Thymus (tissue), 11 donors: ENCODE measurements around the gene RPL18A. TPM values are rescaled to one million over a fixed set of nuclear protein-coding genes. Genes with fewer than 3 reads are reported as not detected.

Experiments used
- DNase-seq, 9 donors: peaks; one replicate each; pipeline ENCODE4 v3.0.0-alpha.2; 2013; ENCODE audit warnings: low spot score in 9 of 9, low read depth in 6 of 9, missing footprints in 1 of 9
- H3K27ac ChIP-seq, 2 donors: one replicate each; pipeline ENCODE4 v1.5.1; 2013; ENCODE audit warnings: control low read depth in 1 of 2, low read depth in 1 of 2, low read length in 1 of 2, mild to moderate bottlenecking in 1 of 2, moderate library complexity in 1 of 2
- H3K27me3 ChIP-seq, 2 donors: one replicate each; pipeline ENCODE4 v1.5.1; 2013; ENCODE audit warnings: low read length in 1 of 2; ENCODE audit not compliant: control insufficient read depth in 2 of 2, insufficient read depth in 1 of 2
- H3K36me3 ChIP-seq, 2 donors: one replicate each; pipeline ENCODE4 v1.5.1; 2013; ENCODE audit warnings: low read length in 1 of 2, mild to moderate bottlenecking in 1 of 2, moderate library complexity in 1 of 2; ENCODE audit not compliant: control insufficient read depth in 2 of 2, insufficient read depth in 2 of 2
- H3K4me1 ChIP-seq, 2 donors: one replicate each; pipeline ENCODE4 v1.5.1; 2013; ENCODE audit warnings: low read length in 2 of 2; ENCODE audit not compliant: control insufficient read depth in 2 of 2, insufficient read depth in 2 of 2
- H3K4me3 ChIP-seq, 2 donors: one replicate each; pipeline ENCODE4 v1.5.1; 2013; ENCODE audit warnings: low read length in 2 of 2, control low read depth in 1 of 2, mild to moderate bottlenecking in 1 of 2
- H3K9me3 ChIP-seq, 2 donors: one replicate each; pipeline ENCODE4 v1.5.1; 2013; ENCODE audit warnings: low read length in 1 of 2, mild to moderate bottlenecking in 1 of 2; ENCODE audit not compliant: control insufficient read depth in 2 of 2, insufficient read depth in 1 of 2
- WGBS: extraction: QIAGEN DNeasy Blood & Tissue Kit; methylation state at CpG from one replicate; pipeline ENCODE4 v1.1.7; 2013; 5-methylcytosine and 5-hydroxymethylcytosine counted together
- polyA plus RNA-seq: library from polyadenylated mRNA; stranded (reverse); fragments of 200-250 nt; gene quantifications from one replicate; pipeline ENCODE4 v1.2.3, GENCODE V29; 2013
- total RNA-seq: library from RNA; stranded (reverse); fragments of 120-200 nt; gene quantifications from one replicate; pipeline ENCODE4 v1.2.4, GENCODE V29; 2013
- donor health status: healthy.

Gene RPL18A
- total and polyA plus RNA-seq, 2 donors, result 2,271 to 2,901 TPM

DNA sequence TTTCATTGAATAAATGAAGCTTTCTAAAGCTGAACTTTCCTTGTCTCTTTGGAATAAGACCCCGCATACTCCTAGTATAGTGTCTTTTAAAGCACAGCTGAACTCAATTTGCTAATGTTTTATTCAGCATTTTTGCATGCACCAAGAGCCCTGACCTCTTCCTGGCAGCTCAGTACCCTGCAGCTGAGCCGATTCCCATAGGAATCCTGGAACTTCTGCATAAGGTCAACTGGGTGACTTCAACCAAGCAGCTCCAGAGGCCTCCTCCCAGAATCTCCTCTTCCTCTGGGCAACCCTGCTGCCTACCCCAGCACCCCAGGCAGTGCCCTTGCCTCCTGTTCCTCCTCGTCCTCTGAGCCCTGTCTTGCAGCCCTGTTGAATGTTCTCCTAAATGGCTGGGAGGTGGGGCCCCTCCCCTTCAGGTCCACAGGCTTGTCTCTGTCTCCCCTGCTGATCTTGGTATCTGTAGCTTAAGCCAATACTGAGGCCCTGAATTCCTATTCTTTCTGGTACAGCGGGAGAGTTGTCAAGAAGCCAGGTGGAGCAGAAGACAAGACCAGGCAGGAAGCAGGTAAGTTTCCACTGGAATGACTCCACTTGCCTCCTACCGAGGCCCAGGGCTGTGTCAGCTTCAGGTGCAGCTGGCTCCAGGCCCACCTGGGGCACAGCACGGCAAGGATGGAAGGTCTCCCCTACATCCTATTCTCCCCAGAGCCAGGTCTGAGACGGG is 49.5 kb downstream of the RPL18A start:
- no peak overlapping the region for H3K27ac ChIP-seq
- no peaks in the 10 kb centered on the region for H3K36me3 ChIP-seq
- WGBS, result 75% methylated on average over 7 of the region's 7 CpGs
- H3K4me1 ChIP-seq, result no peaks in the 10 kb centered on the region
- no peaks in the 10 kb centered on the region for H3K27me3 ChIP-seq
- H3K9me3 ChIP-seq, result peaks cover 0 to 20% of the 10 kb centered on the region in 2 donors
- H3K4me3 ChIP-seq, result no peak overlapping the region
- DNase-seq, result no peak

DNA sequence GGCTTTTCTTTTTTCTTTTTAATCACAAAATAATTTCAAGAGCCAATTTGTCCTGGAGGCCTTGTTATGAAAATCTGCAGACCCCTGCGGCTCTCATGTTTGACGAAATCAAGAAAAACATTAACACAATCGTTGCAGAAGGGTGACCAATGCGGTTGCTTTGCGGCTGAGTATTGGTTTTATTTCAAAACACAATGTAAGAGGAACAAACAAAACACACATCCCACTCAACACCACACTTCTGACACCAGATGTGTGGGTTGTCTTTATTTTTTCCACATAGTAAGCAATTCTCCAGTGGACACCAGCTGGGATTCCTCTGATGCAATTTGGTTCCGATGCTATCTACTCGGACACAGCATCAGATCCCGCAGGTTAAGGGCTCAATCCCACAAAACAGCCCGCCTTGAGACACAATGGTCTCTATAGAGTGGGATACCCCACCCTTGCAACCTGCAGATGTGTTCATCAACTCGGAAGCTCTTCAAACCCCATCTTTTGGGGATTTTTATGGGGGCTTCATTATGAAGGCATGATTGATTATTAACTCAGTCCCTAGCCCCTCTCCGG is 51.2 kb downstream of the RPL18A start:
- Histone ChIP-seq H3K27ac (no peak overlapping the region), H3K4me1 (no peaks in the 10 kb centered on the region), H3K4me3 (no peak overlapping the region), H3K27me3 (no peaks in the 10 kb centered on the region), H3K36me3 (no peaks in the 10 kb centered on the region), H3K9me3 (peaks cover 0 to 23% of the 10 kb centered on the region in 2 donors)
- no peak for DNase-seq
- 94% methylated on average over 11 of the region's 11 CpGs for WGBS

Other genes starting within 250 kb of the RPL18A start
- 0.19 TPM for gene UNC13A, start 171.6 kb upstream of the RPL18A start, total RNA-seq
- 0.32 TPM for gene UNC13A, start 171.6 kb upstream of the RPL18A start, polyA plus RNA-seq
- 8.5 TPM for gene MAP1S, start 140.4 kb upstream of the RPL18A start, total RNA-seq
- gene MAP1S, start 140.4 kb upstream of the RPL18A start, polyA plus RNA-seq, result 17.5 TPM
- gene FCHO1, start 108.4 kb upstream of the RPL18A start, total RNA-seq, result 16.4 TPM
- 28.2 TPM for gene FCHO1, start 108.4 kb upstream of the RPL18A start, polyA plus RNA-seq
- gene B3GNT3, start 64.8 kb upstream of the RPL18A start, total RNA-seq, result 0.14 TPM
- gene B3GNT3, start 64.8 kb upstream of the RPL18A start, polyA plus RNA-seq, result 1.0 TPM
- 0.33 TPM for gene INSL3, start 38.4 kb upstream of the RPL18A start, total RNA-seq
- 2.1 TPM for gene INSL3, start 38.4 kb upstream of the RPL18A start, polyA plus RNA-seq
- 16.1 TPM for gene JAK3, start 11.9 kb upstream of the RPL18A start, total RNA-seq
- 50.4 TPM for gene JAK3, start 11.9 kb upstream of the RPL18A start, polyA plus RNA-seq
- 0.09 TPM for gene SLC5A5, start 12.0 kb downstream of the RPL18A start, total RNA-seq
- 0.25 TPM for gene SLC5A5, start 12.0 kb downstream of the RPL18A start, polyA plus RNA-seq
- gene CCDC124, start 73.1 kb downstream of the RPL18A start, total RNA-seq, result 23.8 TPM
- gene CCDC124, start 73.1 kb downstream of the RPL18A start, polyA plus RNA-seq, result 78.8 TPM
- 1.3 TPM for gene KCNN1, start 107.2 kb downstream of the RPL18A start, total RNA-seq
- gene KCNN1, start 107.2 kb downstream of the RPL18A start, polyA plus RNA-seq, result 0.27 TPM
- gene ARRDC2, start 148.3 kb downstream of the RPL18A start, total RNA-seq, result 17.8 TPM
- 172 TPM for gene ARRDC2, start 148.3 kb downstream of the RPL18A start, polyA plus RNA-seq
- 7.4 TPM for gene IL12RB1, start 227.0 kb downstream of the RPL18A start, total RNA-seq
- 3.7 TPM for gene IL12RB1, start 227.0 kb downstream of the RPL18A start, polyA plus RNA-seq
- 2.0 TPM for gene MAST3, start 237.9 kb downstream of the RPL18A start, total RNA-seq
- 8.9 TPM for gene MAST3, start 237.9 kb downstream of the RPL18A start, polyA plus RNA-seq